Esophagus squamous epithelium (tissue), 4 donors: ENCODE data around the gene APOL3.

Source experiments
- POLR2A ChIP-seq, 4 donors: fragments of 450-650 bp; IDR thresholded peaks; one replicate each; pipeline ENCODE4 v1.6.1; 2017; ENCODE audit warnings: antibody characterized with exemption in 4 of 4, mild to moderate bottlenecking in 4 of 4, moderate library complexity in 3 of 4
- TF ChIP-seq, protein P1 (sequence below), 6 experiments: fragments of 450-650 bp in 4 of 6; fragments of 200-600 bp in 2 of 6; sonication (generic) in 2 of 6; IDR thresholded peaks; one replicate each; pipeline ENCODE4 v1.5.1; 2016 to 2019; ENCODE audit warnings: antibody characterized with exemption in 6 of 6, mild to moderate bottlenecking in 4 of 6, moderate library complexity in 4 of 6

DNA sequence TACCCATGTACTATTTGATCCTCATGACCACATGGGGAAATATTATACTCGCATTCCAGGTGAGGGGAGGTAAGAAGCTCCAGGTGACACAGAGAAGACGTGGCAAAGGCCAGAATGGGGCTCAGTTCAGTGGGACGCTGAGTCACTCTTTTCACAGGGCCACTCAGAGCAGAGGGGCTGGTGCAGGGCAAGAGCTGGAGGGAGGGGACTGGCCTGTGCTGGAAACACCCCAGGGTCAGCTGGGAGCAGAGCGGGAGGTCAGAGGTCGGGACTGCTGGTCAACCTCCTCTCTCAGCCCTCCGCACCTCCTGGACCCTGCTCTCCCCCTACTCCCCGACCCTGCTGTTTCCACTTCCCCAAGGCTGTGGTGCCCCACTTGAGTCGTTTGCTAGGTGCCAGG, 12.1 kb downstream of the APOL3 start:
- TF ChIP-seq, protein P1, sequence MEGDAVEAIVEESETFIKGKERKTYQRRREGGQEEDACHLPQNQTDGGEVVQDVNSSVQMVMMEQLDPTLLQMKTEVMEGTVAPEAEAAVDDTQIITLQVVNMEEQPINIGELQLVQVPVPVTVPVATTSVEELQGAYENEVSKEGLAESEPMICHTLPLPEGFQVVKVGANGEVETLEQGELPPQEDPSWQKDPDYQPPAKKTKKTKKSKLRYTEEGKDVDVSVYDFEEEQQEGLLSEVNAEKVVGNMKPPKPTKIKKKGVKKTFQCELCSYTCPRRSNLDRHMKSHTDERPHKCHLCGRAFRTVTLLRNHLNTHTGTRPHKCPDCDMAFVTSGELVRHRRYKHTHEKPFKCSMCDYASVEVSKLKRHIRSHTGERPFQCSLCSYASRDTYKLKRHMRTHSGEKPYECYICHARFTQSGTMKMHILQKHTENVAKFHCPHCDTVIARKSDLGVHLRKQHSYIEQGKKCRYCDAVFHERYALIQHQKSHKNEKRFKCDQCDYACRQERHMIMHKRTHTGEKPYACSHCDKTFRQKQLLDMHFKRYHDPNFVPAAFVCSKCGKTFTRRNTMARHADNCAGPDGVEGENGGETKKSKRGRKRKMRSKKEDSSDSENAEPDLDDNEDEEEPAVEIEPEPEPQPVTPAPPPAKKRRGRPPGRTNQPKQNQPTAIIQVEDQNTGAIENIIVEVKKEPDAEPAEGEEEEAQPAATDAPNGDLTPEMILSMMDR (IDR thresholded peaks at IDR 0.05): no peak
- TF ChIP-seq POLR2A (IDR thresholded peaks at IDR 0.05): no peak
